Endothelial cell of umbilical vein (primary cell): ENCODE data around the gene DLGAP1. TPM values are rescaled to one million over a fixed set of nuclear protein-coding genes. Genes with fewer than 3 reads are reported as not detected.

ENCODE experiments used
- BruUV-seq: library from RNA; stranded (reverse); fragments of 400-500 nt; replicated peaks from 2 replicates; lab custom pipeline; 2021; lab: Mats Ljungman, UMichigan
- CTCF ChIA-PET: fragments of 300-600, 350-600 bp; sonication (Branson Sonifier 250); formaldehyde crosslinking; loops from one replicate; lab custom pipeline; 2021; ENCODE audit warnings: antibody characterized with exemption, inconsistent platforms; lab: Charles Lee
- POLR2A ChIA-PET: fragments of 300-600, 350-600 bp; sonication (Branson Sonifier 250); formaldehyde crosslinking; loops from one replicate; lab custom pipeline; 2021; ENCODE audit warnings: antibody characterized with exemption, inconsistent platforms; lab: Charles Lee
- DNase-seq: peaks from one replicate; pipeline ENCODE4 v3.0.0-alpha.2; 2011; ENCODE audit warnings: low read depth, low spot score
- FAIRE-seq: peaks from 2 replicates; lab custom pipeline; 2011; peaks lifted over from hg19 to GRCh38; lab: Jason Lieb, UNC
- H2AFZ ChIP-seq: 2 replicates; pipeline ENCODE4 v1.6.0; 2012; ENCODE audit warnings: low read depth, low read length, control low read depth, inconsistent platforms
- H3K27ac ChIP-seq: 2 replicates; pipeline ENCODE4 v1.5.1; 2011; ENCODE audit warnings: low read depth, mild to moderate bottlenecking, control low read depth, low read length, moderate library complexity; ENCODE audit not compliant: insufficient read depth
- H3K27me3 ChIP-seq, 2 experiments: 2 replicates each; pipeline versions ENCODE4 v1.6.0 to v1.6.1; 2011; ENCODE audit warnings: low read length in 2 of 2, mixed read lengths in 1 of 2; ENCODE audit not compliant: control insufficient read depth in 2 of 2, insufficient read depth in 2 of 2
- H3K36me3 ChIP-seq, 2 experiments: 2 replicates in 1 of 2; 3 replicates in 1 of 2; pipeline ENCODE4 v1.5.1; 2011; ENCODE audit warnings: low read length in 2 of 2, mild to moderate bottlenecking in 1 of 2, moderate library complexity in 1 of 2; ENCODE audit not compliant: control insufficient read depth in 2 of 2, insufficient read depth in 2 of 2; ENCODE audit errors: extremely low read depth in 1 of 2
- H3K4me1 ChIP-seq: 3 replicates; pipeline ENCODE4 v1.5.1; 2011; ENCODE audit warnings: mild to moderate bottlenecking, low read length; ENCODE audit not compliant: control insufficient read depth, insufficient read depth; ENCODE audit errors: extremely low read depth
- H3K4me2 ChIP-seq: 2 replicates; pipeline ENCODE4 v1.6.1; 2011; ENCODE audit warnings: low read length, control low read depth, mixed read lengths; ENCODE audit not compliant: insufficient read depth
- H3K4me3 ChIP-seq, 3 experiments: fragments of 200-600 bp in 1 of 3; sonication (generic), shearing (Covaris generic) in 1 of 3; replicated peaks in 1 of 3; 2 replicates each; pipeline ENCODE4 v1.5.1; 2011 to 2016; ENCODE audit warnings: control low read depth in 3 of 3, low read length in 3 of 3, mild to moderate bottlenecking in 2 of 3, inconsistent platforms in 1 of 3, low read depth in 1 of 3, moderate library complexity in 1 of 3; ENCODE audit not compliant: insufficient read depth in 1 of 3
- H3K79me2 ChIP-seq: 2 replicates; pipeline ENCODE4 v1.6.0; 2012; ENCODE audit warnings: low read length, inconsistent platforms; ENCODE audit not compliant: control insufficient read depth, insufficient read depth
- H3K9ac ChIP-seq: replicated peaks from 2 replicates; pipeline ENCODE3; 2011; ENCODE audit warnings: low read length, control low read depth; ENCODE audit not compliant: insufficient read depth; ENCODE audit errors: extremely low read depth
- H3K9me1 ChIP-seq: replicated peaks from 3 replicates; pipeline ENCODE4 v1.6.0; 2011; ENCODE audit warnings: mild to moderate bottlenecking, low read length; ENCODE audit not compliant: control insufficient read depth, insufficient read depth; ENCODE audit errors: extremely low read depth
- H3K9me3 ChIP-seq: replicated peaks from 2 replicates; pipeline ENCODE4 v1.5.1; 2012; ENCODE audit warnings: low read length, inconsistent platforms; ENCODE audit not compliant: control insufficient read depth, insufficient read depth
- H4K20me1 ChIP-seq: replicated peaks from 2 replicates; pipeline ENCODE3; 2011; ENCODE audit warnings: mild to moderate bottlenecking, low read length; ENCODE audit not compliant: control insufficient read depth, insufficient read depth; ENCODE audit errors: extremely low read depth
- EZH2 ChIP-seq: IDR thresholded peaks from 2 replicates; pipeline ENCODE4 v1.6.1; 2012; ENCODE audit warnings: borderline replicate concordance, low read depth, mild to moderate bottlenecking, moderate library complexity, low read length, inconsistent platforms; ENCODE audit not compliant: severe bottlenecking
- FOS ChIP-seq: IDR thresholded peaks from 2 replicates; pipeline ENCODE4 v1.6.1; 2011; ENCODE audit warnings: mild to moderate bottlenecking, low read length, moderate library complexity, borderline replicate concordance; ENCODE audit not compliant: insufficient read depth
- GATA2 ChIP-seq: IDR thresholded peaks from 2 replicates; pipeline ENCODE4 v1.7.0; 2011; ENCODE audit warnings: low read depth, mild to moderate bottlenecking, moderate library complexity, mixed read lengths, low read length; ENCODE audit not compliant: insufficient read length, insufficient read depth
- JUN ChIP-seq: IDR thresholded peaks from 2 replicates; pipeline ENCODE4 v1.6.1; 2011; ENCODE audit warnings: borderline replicate concordance, low read depth; ENCODE audit not compliant: insufficient read length, insufficient read depth
- MAX ChIP-seq: IDR thresholded peaks from 2 replicates; pipeline ENCODE4 v1.6.1; 2011; ENCODE audit not compliant: insufficient read depth, insufficient read length
- MYC ChIP-seq: IDR thresholded peaks from one replicate; pipeline ENCODE4 v1.6.1; 2011; ENCODE audit warnings: mild to moderate bottlenecking, low read depth, low read length
- POLR2A ChIP-seq: IDR thresholded peaks from 2 replicates; pipeline ENCODE4 v1.6.1; 2012; ENCODE audit warnings: low read depth, mild to moderate bottlenecking, control low read depth, low read length
- POLR2AphosphoS5 ChIP-seq: IDR thresholded peaks from 2 replicates; pipeline ENCODE4 v1.6.1; 2012; ENCODE audit warnings: low read depth, mild to moderate bottlenecking, control low read depth, low read length, moderate library complexity; ENCODE audit not compliant: insufficient read depth
- dilution Hi-C: fragments of 300-500 bp; cut with MboI; formaldehyde crosslinking; loops from one replicate; pipeline ENCODE4 v1.15.0; 2019; ENCODE audit warnings: low sequenced_read_pairs; ENCODE audit not compliant: extremely low pct_ligation_motif_present
- intact Hi-C: fragments of 100-400 bp; cut with micrococcal nuclease; formaldehyde crosslinking; loops from one replicate; pipeline ENCODE4 v1.10.0; 2022
- polyA plus RNA-seq, 4 experiments: library from polyadenylated mRNA; depleted of rRNA in 3 of 4; stranded (reverse) in 3 of 4; unstranded in 1 of 4; fragments of >200 nt; gene quantifications; 2 replicates each; pipeline versions ENCODE4 v1.2.1 to v1.2.3, GENCODE V29; 2011 to 2012; ENCODE audit warnings: missing spikeins in 1 of 4
- total RNA-seq: library from RNA; stranded (reverse); gene quantifications from 2 replicates; pipeline ENCODE4 v1.2.3, GENCODE V29; 2021
- TF ChIP-seq, protein P1 (sequence below), 2 donors: IDR thresholded peaks; 1 replicate in 1 of 2; 2 replicates in 1 of 2; pipeline ENCODE4 v1.5.1; 2011; ENCODE audit warnings: low read length in 2 of 2, mild to moderate bottlenecking in 2 of 2, moderate library complexity in 2 of 2, control low read depth in 1 of 2, inconsistent platforms in 1 of 2, low read depth in 1 of 2; ENCODE audit not compliant: insufficient read depth in 1 of 2; ENCODE audit errors: extremely low read depth in 1 of 2

Gene DLGAP1
- total and polyA plus RNA-seq, 2 donors (not counting 3 experiments of a cell fraction or from before 2014, with no cell fraction given) = 0.04 TPM; not detected in 1

- CTCF ChIA-PET = no interaction called here
- no peak for FAIRE-seq
Observed at GRCh38 chr18:4357579-4357978, 97.5 kb downstream of the DLGAP1 start.

GRCh38 chr18:4356929-4357328, 98.2 kb downstream of the DLGAP1 start:
- Histone ChIP-seq H3K9me1 (no peaks in the 10 kb centered on the region), H3K36me3 (no peaks in the 10 kb centered on the region), H3K27me3 (no peaks in the 10 kb centered on the region), H3K79me2 (no peaks in the 10 kb centered on the region), H3K9ac (no peak overlapping the region), H3K27ac (no peak overlapping the region), H4K20me1 (no peaks in the 10 kb centered on the region), H3K4me2 (no peak overlapping the region), H2AFZ (no peak overlapping the region), H3K9me3 (peaks cover 3% of the 10 kb centered on the region), H3K4me1 (no peaks in the 10 kb centered on the region), H3K4me3 (no peak overlapping the region)
- dilution Hi-C loops = no loop called here
- FAIRE-seq (no peak), DNase-seq (no peak)
- no TSS peak for BruUV-seq
- TF ChIP-seq MYC (no peak), POLR2AphosphoS5 (no peak), JUN (no peak), EZH2 (no peak), GATA2 (no peak), MAX (no peak), POLR2A (no peak), FOS (no peak)
- TF ChIP-seq, protein P1, sequence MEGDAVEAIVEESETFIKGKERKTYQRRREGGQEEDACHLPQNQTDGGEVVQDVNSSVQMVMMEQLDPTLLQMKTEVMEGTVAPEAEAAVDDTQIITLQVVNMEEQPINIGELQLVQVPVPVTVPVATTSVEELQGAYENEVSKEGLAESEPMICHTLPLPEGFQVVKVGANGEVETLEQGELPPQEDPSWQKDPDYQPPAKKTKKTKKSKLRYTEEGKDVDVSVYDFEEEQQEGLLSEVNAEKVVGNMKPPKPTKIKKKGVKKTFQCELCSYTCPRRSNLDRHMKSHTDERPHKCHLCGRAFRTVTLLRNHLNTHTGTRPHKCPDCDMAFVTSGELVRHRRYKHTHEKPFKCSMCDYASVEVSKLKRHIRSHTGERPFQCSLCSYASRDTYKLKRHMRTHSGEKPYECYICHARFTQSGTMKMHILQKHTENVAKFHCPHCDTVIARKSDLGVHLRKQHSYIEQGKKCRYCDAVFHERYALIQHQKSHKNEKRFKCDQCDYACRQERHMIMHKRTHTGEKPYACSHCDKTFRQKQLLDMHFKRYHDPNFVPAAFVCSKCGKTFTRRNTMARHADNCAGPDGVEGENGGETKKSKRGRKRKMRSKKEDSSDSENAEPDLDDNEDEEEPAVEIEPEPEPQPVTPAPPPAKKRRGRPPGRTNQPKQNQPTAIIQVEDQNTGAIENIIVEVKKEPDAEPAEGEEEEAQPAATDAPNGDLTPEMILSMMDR (IDR thresholded peaks at IDR 0.05; ENCODE audit: extremely low read depth in 1 of 2, insufficient read depth in 1 of 2, low read depth in 1 of 2, low read length in 2 of 2) = no peak
- ChIA-PET POLR2A (no interaction called here), CTCF (no interaction called here)
- intact Hi-C loops = no loop called here

More at GRCh38 chr18:4357579-4357978, 97.5 kb downstream of the DLGAP1 start:
- Histone ChIP-seq H3K4me1 (no peaks in the 10 kb centered on the region), H3K79me2 (no peaks in the 10 kb centered on the region), H3K36me3 (no peaks in the 10 kb centered on the region), H3K9me3 (peaks cover 3% of the 10 kb centered on the region), H3K9me1 (no peaks in the 10 kb centered on the region), H4K20me1 (no peaks in the 10 kb centered on the region), H3K27ac (no peak overlapping the region), H3K4me3 (no peak overlapping the region), H3K4me2 (no peak overlapping the region), H2AFZ (no peak overlapping the region), H3K27me3 (no peaks in the 10 kb centered on the region), H3K9ac (no peak overlapping the region)
- POLR2A ChIA-PET = no interaction called here
- BruUV-seq = no TSS peak
- dilution Hi-C loops (no loop called here), intact Hi-C loops (no loop called here)
- TF ChIP-seq MYC (no peak), MAX (no peak), POLR2A (no peak)
- DNase-seq = no peak
